SK-N-SH (cell line): ENCODE results near the gene RNF212B. TPM values are rescaled to one million over a fixed set of nuclear protein-coding genes. Genes with fewer than 3 reads are reported as not detected.
"Not testable (repeated sequence)": the region's sequence is repeated elsewhere in the genome, so short reads cannot be mapped to it uniquely, and the experiment has no call there.

Experiments used
- CTCF ChIA-PET: fragments of 300-600, 350-600 bp; formaldehyde crosslinking; extraction: SDS; loops from one replicate; lab custom pipeline; 2021; lab: Yijun Ruan, JAX
- POLR2A ChIA-PET: fragments of 350-600 bp; sonication (Branson Sonifier 250); formaldehyde crosslinking; extraction: SDS; loops from one replicate; lab custom pipeline; 2020; ENCODE audit warnings: antibody characterized with exemption, inconsistent platforms; lab: Yijun Ruan, JAX
- DNase-seq: peaks from one replicate; pipeline ENCODE4 v3.0.0; 2012
- H2AFZ ChIP-seq: fragments of 200-600 bp; sonication (generic); 2 replicates; pipeline ENCODE4 v1.8.1; 2016; ENCODE audit warnings: antibody characterized with exemption, mild to moderate bottlenecking, low read depth
- H3F3A ChIP-seq: fragments of 200-600 bp; sonication (generic); replicated peaks from 2 replicates; pipeline ENCODE3; 2016; ENCODE audit warnings: antibody characterized with exemption, mild to moderate bottlenecking; ENCODE audit not compliant: insufficient read depth
- H3K27ac ChIP-seq, 2 experiments: fragments of 200-500 bp in 1 of 2; fragments of 200-600 bp in 1 of 2; sonication (Bioruptor generic) in 1 of 2; sonication (generic), shearing (Covaris generic) in 1 of 2; 2 replicates each; pipeline versions ENCODE4 v1.5.1 to v1.6.1; 2014 to 2016; ENCODE audit warnings: low read depth in 2 of 2, inconsistent platforms in 1 of 2, low read length in 1 of 2, mild to moderate bottlenecking in 1 of 2, mixed read lengths in 1 of 2
- H3K27me3 ChIP-seq: fragments of 200-600 bp; sonication (generic), shearing (Covaris generic); 2 replicates; pipeline ENCODE4 v1.6.1; 2016; ENCODE audit warnings: mixed run types; ENCODE audit not compliant: insufficient read depth
- H3K36me3 ChIP-seq, 2 experiments: fragments of 200-500 bp in 1 of 2; fragments of 200-600 bp in 1 of 2; sonication (Bioruptor generic) in 1 of 2; sonication (generic) in 1 of 2; replicated peaks in 1 of 2; 2 replicates each; pipeline versions ENCODE3 to v1.5.1; 2014 to 2016; ENCODE audit warnings: low read length in 1 of 2, mild to moderate bottlenecking in 1 of 2; ENCODE audit not compliant: insufficient read depth in 2 of 2, control insufficient read depth in 1 of 2
- H3K4me1 ChIP-seq, 2 experiments: fragments of 200-500 bp in 1 of 2; fragments of 200-600 bp in 1 of 2; sonication (Bioruptor generic) in 1 of 2; sonication (generic), shearing (Covaris generic) in 1 of 2; 2 replicates each; pipeline versions ENCODE4 v1.5.1 to v1.6.1; 2014 to 2016; ENCODE audit warnings: low read depth in 1 of 2, low read length in 1 of 2, mixed run types in 1 of 2; ENCODE audit not compliant: insufficient read depth in 2 of 2, control insufficient read depth in 1 of 2
- H3K4me2 ChIP-seq: fragments of 200-600 bp; sonication (generic), shearing (Covaris generic); 2 replicates; pipeline ENCODE4 v1.6.1; 2017; ENCODE audit warnings: mixed run types
- H3K4me3 ChIP-seq, 2 experiments: fragments of 200-500 bp in 1 of 2; fragments of 200-600 bp in 1 of 2; sonication (Bioruptor generic) in 1 of 2; sonication (generic), shearing (Covaris generic) in 1 of 2; 2 replicates each; pipeline versions ENCODE4 v1.5.1 to v1.8.1; 2014 to 2016; ENCODE audit warnings: low read depth in 2 of 2, inconsistent platforms in 1 of 2, low read length in 1 of 2, mild to moderate bottlenecking in 1 of 2, mixed read lengths in 1 of 2, moderate library complexity in 1 of 2
- H3K79me2 ChIP-seq: fragments of 200-600 bp; sonication (generic); 2 replicates; pipeline ENCODE4 v1.8.1; 2017; ENCODE audit warnings: mild to moderate bottlenecking; ENCODE audit not compliant: insufficient read depth
- H3K9ac ChIP-seq: fragments of 200-600 bp; sonication (generic); 2 replicates; pipeline ENCODE4 v1.6.1; 2017; ENCODE audit warnings: mixed run types
- H3K9me2 ChIP-seq: fragments of 200-600 bp; sonication (generic); 2 replicates; pipeline ENCODE4 v1.6.1; 2017; ENCODE audit warnings: mixed run types
- H3K9me3 ChIP-seq: fragments of 200-600 bp; sonication (generic); 2 replicates; pipeline ENCODE4 v1.6.1; 2017; ENCODE audit warnings: mixed run types, mild to moderate bottlenecking, moderate library complexity
- H4K20me1 ChIP-seq: fragments of 200-600 bp; sonication (generic); 2 replicates; pipeline ENCODE4 v1.6.1; 2017; ENCODE audit warnings: mild to moderate bottlenecking, mixed run types; ENCODE audit not compliant: insufficient read depth
- CHD2 ChIP-seq: fragments of 150-350 bp; IDR thresholded peaks from 2 replicates; pipeline ENCODE4 v1.6.1; 2018; ENCODE audit warnings: low read length; ENCODE audit not compliant: partially characterized antibody
- CTCF ChIP-seq: fragments of 200-600 bp; sonication (generic); IDR thresholded peaks from 2 replicates; pipeline ENCODE4 v1.6.1; 2017; ENCODE audit warnings: antibody characterized with exemption, mild to moderate bottlenecking, moderate library complexity
- EZH2phosphoT487 ChIP-seq: fragments of 200-600 bp; sonication (generic); IDR thresholded peaks from 2 replicates; pipeline ENCODE4 v1.6.1; 2017; ENCODE audit warnings: low read depth, mixed run types, mild to moderate bottlenecking, antibody characterized with exemption, moderate library complexity, borderline replicate concordance
- FOSL2 ChIP-seq: IDR thresholded peaks from 2 replicates; pipeline ENCODE4 v1.4.0; 2012; ENCODE audit warnings: low read depth, mild to moderate bottlenecking, moderate library complexity, borderline replicate concordance
- FOXJ3 ChIP-seq: sonication (generic); formaldehyde crosslinking; IDR thresholded peaks from 2 replicates; pipeline ENCODE4 v1.5.1; 2020; ENCODE audit warnings: mild to moderate bottlenecking, missing genetic modification reagents
- GABPA ChIP-seq: IDR thresholded peaks from 2 replicates; pipeline ENCODE4 v1.4.0; 2012; ENCODE audit warnings: low read depth, mild to moderate bottlenecking
- IRF3 ChIP-seq: fragments of 150-350 bp; IDR thresholded peaks from 2 replicates; pipeline ENCODE4 v1.6.1; 2016; ENCODE audit warnings: mild to moderate bottlenecking, low read depth, low read length
- JUND ChIP-seq: IDR thresholded peaks from 2 replicates; pipeline ENCODE4 v1.4.0; 2012
- MEF2A ChIP-seq: IDR thresholded peaks from 2 replicates; pipeline ENCODE4 v1.4.0; 2012; ENCODE audit warnings: low read depth, borderline replicate concordance
- MXI1 ChIP-seq: IDR thresholded peaks from 2 replicates; pipeline ENCODE4 v1.6.1; 2012; ENCODE audit warnings: mild to moderate bottlenecking, low read depth, low read length, improper control_type of control experiment
- RXRA ChIP-seq: IDR thresholded peaks from 2 replicates; pipeline ENCODE4 v1.4.0; 2012; ENCODE audit warnings: low read depth, mild to moderate bottlenecking, borderline replicate concordance
- SMC3 ChIP-seq: IDR thresholded peaks from 2 replicates; pipeline ENCODE4 v1.6.1; 2012; ENCODE audit warnings: low read depth, low read length, improper control_type of control experiment
- TAF1 ChIP-seq: IDR thresholded peaks from 2 replicates; pipeline ENCODE4 v1.6.1; 2012; ENCODE audit warnings: low read depth, mild to moderate bottlenecking, low read length, moderate library complexity, borderline replicate concordance
- TCF12 ChIP-seq: IDR thresholded peaks from 2 replicates; pipeline ENCODE4 v1.4.0; 2012
- USF2 ChIP-seq: fragments of 150-350 bp; IDR thresholded peaks from 2 replicates; pipeline ENCODE4 v1.6.1; 2017; ENCODE audit warnings: antibody characterized with exemption, low read length, low read depth, borderline replicate concordance
- WGBS: methylation state at CpG from one replicate; pipeline ENCODE4 v1.1.6; 2017; ENCODE audit warnings: low lambda C conversion rate; 5-methylcytosine and 5-hydroxymethylcytosine counted together
- polyA plus RNA-seq, 3 experiments: library from polyadenylated mRNA; depleted of rRNA; stranded (reverse); fragments of >200 nt; gene quantifications; 2 replicates each; pipeline ENCODE4 v1.2.3, GENCODE V29; 2012
- TF ChIP-seq, protein P1 (sequence below): IDR thresholded peaks from 2 replicates; pipeline ENCODE4 v1.4.0; 2012; ENCODE audit warnings: low read depth, borderline replicate concordance

The RNF212B gene
- polyA plus RNA-seq, 1 of the 3 experiments (the other 2 are of a cell fraction) = not detected

- no peak overlapping the region for H3K4me2 ChIP-seq
- 18% methylated on average over 1 of the region's 1 CpG for WGBS
- CTCF ChIA-PET = no interaction called here
These were observed 8.9 kb upstream of the RNF212B start for GRCh38 chr14:23228812-23229211.

DNA sequence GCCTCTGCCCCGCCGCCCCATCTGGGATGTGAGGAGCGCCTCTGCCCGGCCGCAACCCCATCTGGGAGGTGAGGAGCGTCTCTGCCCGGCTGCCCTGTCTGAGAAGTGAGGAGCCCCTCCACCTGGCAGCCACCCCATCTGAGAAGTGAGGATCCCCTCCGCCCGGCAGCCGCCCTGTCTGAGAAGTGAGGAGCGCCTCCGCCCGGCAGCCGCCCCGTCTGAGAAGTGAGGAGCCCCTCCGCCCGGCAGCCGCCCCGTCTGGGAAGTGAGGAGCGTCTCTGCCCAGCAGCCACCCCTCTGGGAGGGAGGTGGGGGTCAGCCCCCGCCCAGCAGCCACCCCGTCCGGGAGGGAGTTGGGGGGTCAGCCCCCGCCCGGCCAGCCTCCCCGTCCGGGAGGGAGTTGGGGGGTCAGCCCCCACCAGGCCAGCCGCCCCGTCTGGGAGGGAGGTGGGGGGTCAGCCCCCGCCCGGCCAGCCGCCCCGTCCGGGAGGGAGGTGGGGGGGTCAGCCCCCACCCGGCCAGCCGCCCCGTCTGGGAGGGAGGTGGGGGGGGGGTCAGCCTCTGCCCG lies 5.4 kb upstream of the RNF212B start:
- H3K4me3 ChIP-seq, DNase-seq, H3K4me1 ChIP-seq, H3K79me2 ChIP-seq, H3K9me2 ChIP-seq, H3K27ac ChIP-seq, H3F3A ChIP-seq, H2AFZ ChIP-seq, CTCF ChIA-PET, H3K9me3 ChIP-seq, H3K4me2 ChIP-seq, H3K9ac ChIP-seq, H3K36me3 ChIP-seq, H4K20me1 ChIP-seq, POLR2A ChIA-PET: not testable (repeated sequence)
- 75% methylated on average over 7 of the region's 38 CpGs for WGBS
- H3K27me3 ChIP-seq = peaks cover 33% of the 10 kb centered on the region; the same call in 1 of the 2 replicates

More at GRCh38 chr14:23228812-23229211, 8.9 kb upstream of the RNF212B start:
- Histone ChIP-seq H3K27ac (no peak overlapping the region), H3K4me3 (no peak overlapping the region), H3K9me2 (0 out of 2 replicates have a peak, but pooled peaks cover 2% of the 10 kb centered on the region), H3K9me3 (no peaks in the 10 kb centered on the region), H3K9ac (no peak overlapping the region), H3K4me1 (no peaks in the 10 kb centered on the region), H3K27me3 (peaks cover 1% of the 10 kb centered on the region; the same call in 1 of the 2 replicates)
- TF ChIP-seq FOXJ3 (no peak), TCF12 (no peak), RXRA (no peak), GABPA (no peak), SMC3 (no peak), TAF1 (no peak), MXI1 (no peak), JUND (no peak), FOSL2 (no peak)
- TF ChIP-seq, protein P1, sequence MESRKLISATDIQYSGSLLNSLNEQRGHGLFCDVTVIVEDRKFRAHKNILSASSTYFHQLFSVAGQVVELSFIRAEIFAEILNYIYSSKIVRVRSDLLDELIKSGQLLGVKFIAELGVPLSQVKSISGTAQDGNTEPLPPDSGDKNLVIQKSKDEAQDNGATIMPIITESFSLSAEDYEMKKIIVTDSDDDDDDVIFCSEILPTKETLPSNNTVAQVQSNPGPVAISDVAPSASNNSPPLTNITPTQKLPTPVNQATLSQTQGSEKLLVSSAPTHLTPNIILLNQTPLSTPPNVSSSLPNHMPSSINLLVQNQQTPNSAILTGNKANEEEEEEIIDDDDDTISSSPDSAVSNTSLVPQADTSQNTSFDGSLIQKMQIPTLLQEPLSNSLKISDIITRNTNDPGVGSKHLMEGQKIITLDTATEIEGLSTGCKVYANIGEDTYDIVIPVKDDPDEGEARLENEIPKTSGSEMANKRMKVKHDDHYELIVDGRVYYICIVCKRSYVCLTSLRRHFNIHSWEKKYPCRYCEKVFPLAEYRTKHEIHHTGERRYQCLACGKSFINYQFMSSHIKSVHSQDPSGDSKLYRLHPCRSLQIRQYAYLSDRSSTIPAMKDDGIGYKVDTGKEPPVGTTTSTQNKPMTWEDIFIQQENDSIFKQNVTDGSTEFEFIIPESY = no peak
- TF ChIP-seq, all 33 proteins: peak for 0
- no peaks in the 10 kb centered on the region for H3F3A ChIP-seq
- H3K36me3 ChIP-seq = no peaks in the 10 kb centered on the region
- no peaks in the 10 kb centered on the region for H4K20me1 ChIP-seq
- POLR2A ChIA-PET = no interaction called here
- H3K79me2 ChIP-seq = no peaks in the 10 kb centered on the region
- H2AFZ ChIP-seq = no peak overlapping the region
- DNase-seq = no peak

GRCh38 chr14:23240661-23241060 lies 2.9 kb downstream of the RNF212B start:
- no peak overlapping the region for H3K4me3 ChIP-seq
- DNase-seq = no peak
- no peaks in the 10 kb centered on the region for H3K9me3 ChIP-seq
- no peaks in the 10 kb centered on the region for H3K79me2 ChIP-seq
- no peak overlapping the region for H2AFZ ChIP-seq
- peaks cover 35% of the 10 kb centered on the region; the same call in 1 of the 2 replicates for H3K27me3 ChIP-seq
- CTCF ChIA-PET = no interaction called here
- H3K9me2 ChIP-seq = no peaks in the 10 kb centered on the region
- no peaks in the 10 kb centered on the region for H3K36me3 ChIP-seq
- H3F3A ChIP-seq = no peaks in the 10 kb centered on the region
- H3K9ac ChIP-seq = no peak overlapping the region
- no peak overlapping the region for H3K27ac ChIP-seq
- 0% methylated on average over 1 of the region's 1 CpG for WGBS
- peaks cover 0 to 4% of the 10 kb centered on the region in 2 experiments; a peak in 1 of 4 replicates for H3K4me1 ChIP-seq
- POLR2A ChIA-PET = no interaction called here
- H4K20me1 ChIP-seq = no peaks in the 10 kb centered on the region
- no peak overlapping the region for H3K4me2 ChIP-seq
- TF ChIP-seq USF2 = no peak
- no peak for TF ChIP-seq MEF2A
- no peak for TF ChIP-seq EZH2phosphoT487
- no peak for TF ChIP-seq CHD2
- no peak for TF ChIP-seq CTCF
- no peak for TF ChIP-seq IRF3
